GM18508 (cell line): Measurements from ENCODE around the gene FCGR3A.
A peak's percentile ranks its signal among the peaks of the same experiment; 100 is the strongest.
"Not testable (repeated sequence)": the region's sequence is repeated elsewhere in the genome, so short reads cannot be mapped to it uniquely, and the experiment has no call there.

Source experiments
- ATAC-seq: cut with Tn5 transposase; IDR thresholded peaks from one replicate; pipeline ENCODE4 v1.9.1; 2021; ENCODE audit warnings: moderate number of reproducible peaks; ENCODE audit not compliant: insufficient read depth, unreplicated experiment

Gene FCGR3A

DNA sequence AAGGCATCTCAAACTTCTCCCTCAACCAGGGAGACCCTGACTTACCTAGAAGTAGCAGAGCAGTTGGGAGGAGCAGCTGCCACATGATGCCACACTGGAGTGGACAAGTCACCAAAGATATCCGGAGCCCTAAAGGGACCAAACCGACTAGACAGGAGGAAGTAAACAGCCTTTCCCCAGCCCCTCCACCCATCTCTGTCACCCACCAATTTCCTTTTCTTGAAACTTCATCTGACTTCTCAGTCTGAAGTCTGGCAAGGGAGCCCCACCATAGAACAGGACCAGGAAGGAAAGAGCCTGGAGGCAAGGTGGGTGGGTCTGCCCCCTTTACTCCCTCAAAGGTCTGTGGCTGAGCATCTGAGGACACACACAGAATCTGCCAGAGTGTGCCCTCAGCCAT, at the start of gene FCGR3A:
TSS of gene FCGR3A (minus strand) at position 167 of the 400 bp plus-strand sequence. CDS start at position 85, 82 bp downstream.
- ATAC-seq: no peak

- ATAC-seq: not testable (repeated sequence)
Measured at GRCh38 chr1:161597077-161597476, 47.5 kb upstream of the FCGR3A start.

DNA sequence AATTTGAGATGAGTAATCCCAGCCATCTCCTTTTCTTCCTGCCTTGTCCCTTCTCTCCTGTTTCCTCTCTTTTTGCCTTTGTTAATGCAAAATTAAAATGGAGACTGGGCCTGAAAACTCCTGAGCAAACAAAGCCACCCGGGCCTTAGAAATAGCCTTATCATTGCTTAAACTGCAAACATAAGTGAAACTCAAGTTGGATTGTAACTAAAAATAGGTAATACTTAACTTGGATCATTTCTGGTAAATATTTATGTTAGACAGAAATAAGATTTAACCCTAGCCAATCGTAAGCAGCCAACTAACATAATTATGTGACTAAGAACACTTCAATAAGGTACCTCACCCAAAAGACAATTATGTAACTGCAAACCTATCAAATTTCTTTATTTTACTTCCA, 46.0 kb upstream of the FCGR3A start:
- not testable (repeated sequence) for ATAC-seq

DNA sequence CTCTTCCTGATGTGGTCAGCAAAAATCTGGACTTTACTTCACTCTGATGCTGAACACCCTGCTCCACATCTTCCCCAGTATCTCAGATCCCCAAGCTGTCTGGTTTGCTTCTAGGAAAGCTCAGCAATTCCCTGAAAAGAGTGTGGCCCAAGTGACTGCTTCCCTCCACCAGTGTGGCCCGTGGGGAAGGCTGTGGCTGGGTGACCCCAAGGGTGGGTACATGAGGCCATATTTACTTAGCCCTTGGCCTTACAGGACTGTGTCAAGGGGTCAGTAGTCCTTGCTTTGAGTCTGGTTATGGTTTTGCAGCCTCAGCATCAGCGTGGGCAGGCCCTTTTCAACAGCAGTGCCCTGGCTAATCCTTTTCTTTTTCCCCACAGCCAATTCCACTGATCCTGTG, 45.6 kb upstream of the FCGR3A start:
- not testable (repeated sequence) for ATAC-seq

- ATAC-seq: not testable (repeated sequence)
Measured at GRCh38 chr1:161594269-161594984, 44.8 kb upstream of the FCGR3A start.

GRCh38 chr1:161593092-161593755, 43.6 kb upstream of the FCGR3A start:
- not testable (repeated sequence) for ATAC-seq

DNA sequence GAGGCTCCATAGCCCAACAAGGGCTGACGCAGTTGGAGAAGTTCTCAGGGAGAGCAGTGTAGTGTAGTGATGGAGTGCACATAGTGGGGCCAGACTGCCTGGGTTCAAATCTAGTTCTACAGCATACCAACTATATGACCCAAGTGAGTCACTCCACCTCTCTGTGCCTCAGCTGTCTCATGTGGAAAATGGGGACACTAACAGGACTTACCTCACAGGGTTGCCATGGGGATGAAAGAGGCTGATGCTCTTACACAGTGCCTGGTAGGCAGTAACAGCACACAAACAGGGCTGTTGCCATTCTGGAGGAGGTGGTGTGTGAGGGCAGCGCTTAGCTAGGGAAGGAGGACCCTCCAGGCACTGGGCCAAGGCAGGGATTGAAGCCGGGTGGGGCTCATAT, 43.0 kb upstream of the FCGR3A start:
- not testable (repeated sequence) for ATAC-seq

DNA sequence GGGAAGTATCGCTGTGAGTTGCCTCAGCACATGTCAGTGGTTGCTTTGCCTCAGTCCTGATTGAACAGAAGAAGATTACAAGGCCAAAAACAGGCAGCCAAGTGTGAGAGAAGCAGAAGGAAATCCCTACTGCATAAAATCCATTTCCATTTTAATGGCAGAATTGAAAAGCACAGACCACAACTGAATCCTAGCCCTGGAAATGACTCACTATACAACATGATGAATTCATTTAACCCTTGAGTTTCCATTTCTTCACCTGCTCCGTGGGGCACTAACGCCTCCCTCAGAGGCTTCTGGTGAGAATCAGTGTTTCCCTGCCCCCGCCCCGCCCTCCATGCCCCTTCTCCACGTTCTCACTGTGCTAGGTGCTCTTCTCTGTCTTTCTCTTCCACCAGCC, 40.3 kb upstream of the FCGR3A start:
- not testable (repeated sequence) for ATAC-seq

DNA sequence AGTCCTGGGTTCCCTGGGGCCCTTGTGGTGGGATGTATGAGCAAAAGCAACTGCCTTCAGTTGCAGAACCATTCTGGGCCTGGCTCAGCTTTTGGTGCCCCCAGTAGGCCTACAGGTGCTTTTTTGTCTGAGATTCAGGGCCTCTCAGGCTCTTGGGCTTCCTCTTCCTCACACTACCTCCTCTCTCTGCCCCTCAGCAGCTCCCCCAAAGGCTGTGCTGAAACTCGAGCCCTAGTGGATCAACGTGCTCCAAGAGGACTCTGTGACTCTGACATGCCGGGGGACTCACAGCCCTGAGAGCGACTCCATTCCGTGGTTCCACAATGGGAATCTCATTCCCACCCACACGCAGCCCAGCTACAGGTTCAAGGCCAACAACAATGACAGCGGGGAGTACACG, 39.7 kb upstream of the FCGR3A start:
- not testable (repeated sequence) for ATAC-seq

DNA sequence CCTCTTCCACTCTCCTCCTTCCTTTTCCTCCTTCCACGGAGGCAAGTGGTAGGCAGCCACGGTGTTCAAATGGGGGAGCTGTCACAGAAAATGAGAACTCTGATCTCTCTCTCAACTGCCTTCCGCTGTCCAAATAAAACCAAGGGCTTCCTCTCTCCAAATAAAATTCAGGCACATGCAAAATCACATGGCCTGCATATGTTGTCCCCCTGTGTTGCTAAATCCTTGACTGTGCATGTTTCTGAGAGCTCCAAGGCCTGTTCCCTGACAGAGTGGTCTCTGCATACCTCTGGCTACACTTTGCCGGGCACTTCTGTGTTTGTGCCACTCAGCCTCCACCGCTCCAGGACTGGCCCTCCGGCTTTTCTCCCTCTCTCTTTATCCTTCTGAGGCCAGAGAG, 39.0 kb upstream of the FCGR3A start:
- ATAC-seq: not testable (repeated sequence)

DNA sequence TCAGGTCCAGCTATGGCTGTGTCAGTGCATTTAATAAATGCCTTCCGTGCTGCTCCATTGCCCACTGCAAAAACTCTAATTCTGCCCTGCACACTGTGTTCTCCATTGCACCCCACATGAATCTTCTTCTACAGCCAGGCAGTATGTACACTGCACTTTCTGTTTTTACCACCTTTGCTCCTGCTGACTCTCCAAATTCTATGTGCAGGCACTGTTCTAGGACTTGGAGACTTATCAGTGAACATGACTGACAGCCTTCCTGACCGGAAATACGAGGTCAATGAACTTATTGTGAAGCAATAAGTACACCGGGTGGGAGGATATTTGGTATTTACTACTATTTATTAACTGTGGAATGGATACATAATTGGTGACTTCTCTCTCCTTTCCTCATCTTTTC, 33.3 kb upstream of the FCGR3A start:
- ATAC-seq: not testable (repeated sequence)

DNA sequence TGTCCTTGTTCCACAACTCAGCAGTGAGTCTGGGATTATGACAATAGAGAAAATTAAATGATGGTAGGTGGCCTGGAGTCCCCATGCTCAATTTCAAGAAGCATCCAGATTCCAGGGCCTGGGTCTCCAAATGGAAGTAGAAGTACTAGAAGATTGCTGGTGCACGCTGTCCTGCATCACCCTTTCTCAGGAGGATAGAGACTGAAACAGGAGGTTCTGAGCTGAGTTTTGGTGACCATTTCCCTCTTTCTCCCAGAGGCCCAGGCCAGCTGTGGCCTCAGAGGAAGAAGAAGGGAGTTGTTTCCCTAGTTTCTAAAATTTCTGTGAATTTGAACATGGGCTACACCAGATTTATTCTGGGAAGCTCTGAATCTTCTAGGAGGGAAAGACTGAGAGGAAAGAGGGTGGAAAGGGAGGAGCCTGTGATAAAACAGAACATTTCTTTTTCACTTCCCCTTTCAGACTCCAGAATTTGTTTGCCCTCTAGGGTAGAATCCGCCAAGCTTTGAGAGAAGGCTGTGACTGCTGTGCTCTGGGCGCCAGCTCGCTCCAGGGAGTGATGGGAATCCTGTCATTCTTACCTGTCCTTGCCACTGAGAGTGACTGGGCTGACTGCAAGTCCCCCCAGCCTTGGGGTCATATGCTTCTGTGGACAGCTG, 31.4 kb upstream of the FCGR3A start:
- ATAC-seq: peak; percentile 44

GRCh38 chr1:161579856-161580507, 30.4 kb upstream of the FCGR3A start:
- ATAC-seq: not testable (repeated sequence)

DNA sequence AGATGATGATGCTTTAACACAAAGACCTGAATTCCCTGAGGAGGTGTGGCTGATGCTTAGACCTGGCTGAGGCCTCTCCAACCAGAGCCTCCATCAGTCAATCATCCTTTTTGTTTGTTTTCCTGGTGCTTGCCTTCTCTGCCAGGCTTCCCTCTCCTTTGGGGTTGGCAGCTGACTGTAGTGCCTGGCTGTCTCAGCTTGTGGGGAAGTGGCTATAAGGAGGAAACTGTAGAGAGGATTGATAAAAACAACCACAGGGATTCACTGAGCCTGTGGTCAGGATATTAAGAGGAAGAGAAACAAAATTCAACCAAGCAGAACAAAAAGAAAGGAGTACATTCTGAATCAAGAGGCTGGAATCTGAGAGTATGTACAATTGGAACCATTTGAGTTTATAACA, 27.1 kb upstream of the FCGR3A start:
- not testable (repeated sequence) for ATAC-seq

DNA sequence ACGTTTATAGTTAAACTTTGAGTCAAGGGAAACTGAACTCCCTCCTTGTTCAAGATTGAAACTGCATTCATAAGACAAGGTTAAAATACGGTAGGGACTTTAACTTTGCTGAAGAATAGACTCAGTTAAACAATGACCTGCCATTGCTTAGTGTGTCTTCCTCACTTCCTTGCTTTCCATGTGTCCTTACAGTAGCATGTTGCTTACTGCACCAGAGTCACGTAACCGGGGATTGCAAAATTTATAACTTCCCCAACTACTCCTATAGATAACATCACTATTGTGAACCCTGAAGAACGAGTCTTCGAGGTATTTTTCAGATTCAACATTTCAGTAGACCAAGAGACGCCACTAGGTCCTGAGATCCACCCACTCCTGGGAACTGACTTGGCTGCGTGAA, 22.1 kb upstream of the FCGR3A start:
- not testable (repeated sequence) for ATAC-seq

DNA sequence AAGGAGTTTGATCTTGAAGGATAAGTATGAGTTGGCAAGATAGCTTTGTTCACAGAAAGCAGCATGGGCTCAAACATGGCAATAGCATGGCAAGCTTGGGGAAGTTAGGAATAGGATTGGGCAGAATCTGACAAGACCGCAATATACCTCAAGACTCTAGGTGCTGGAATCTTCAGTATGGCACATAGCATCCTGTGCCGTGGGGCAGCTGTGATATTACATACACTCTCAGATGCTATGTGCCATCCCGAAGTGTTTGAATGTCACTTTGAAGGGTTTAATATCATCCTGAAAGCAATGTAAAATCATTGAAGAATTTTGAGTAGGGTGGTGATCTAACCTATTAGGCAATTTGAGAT, 17.0 kb upstream of the FCGR3A start:
- ATAC-seq: not testable (repeated sequence)

- ATAC-seq: not testable (repeated sequence)
Measured at GRCh38 chr1:161563522-161563921, 13.9 kb upstream of the FCGR3A start.

DNA sequence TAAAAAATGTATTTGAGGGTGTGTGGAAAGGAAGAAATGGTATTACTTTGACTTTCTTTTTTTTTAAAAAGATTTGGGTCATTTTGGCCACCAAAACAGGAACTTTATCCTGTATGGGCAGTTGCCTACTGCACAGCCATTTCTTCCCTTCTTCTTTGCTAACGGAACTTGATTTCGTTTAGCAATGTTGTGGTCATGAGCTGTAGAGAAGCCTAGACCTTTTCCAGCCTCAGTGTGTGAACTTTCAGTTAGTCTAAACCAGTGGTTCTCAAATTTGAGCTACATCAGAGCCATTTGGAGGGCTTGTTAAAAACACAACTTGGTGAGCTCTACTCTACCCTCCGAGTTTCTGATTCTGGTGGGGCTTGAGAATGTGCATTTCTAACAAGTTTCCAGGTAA, 12.8 kb upstream of the FCGR3A start:
- not testable (repeated sequence) for ATAC-seq

- ATAC-seq: not testable (repeated sequence)
Measured at GRCh38 chr1:161560960-161561715, 11.5 kb upstream of the FCGR3A start.
